Colonic mucosa (tissue), 4 donors: ENCODE data around the gene CLEC16A. TPM values are rescaled to one million over a fixed set of nuclear protein-coding genes. Genes with fewer than 3 reads are reported as not detected.

Experiments
- DNase-seq: peaks from one replicate; pipeline ENCODE4 v3.0.0-alpha.2; 2020
- H3K27ac ChIP-seq: fragments of 200-600 bp; one replicate; pipeline ENCODE4 v1.8.0; 2021
- H3K27me3 ChIP-seq: fragments of 200-600 bp; one replicate; pipeline ENCODE4 v1.8.0; 2021
- H3K36me3 ChIP-seq: fragments of 200-600 bp; one replicate; pipeline ENCODE4 v1.8.0; 2021
- H3K4me1 ChIP-seq: fragments of 200-600 bp; one replicate; pipeline ENCODE4 v1.8.0; 2021; ENCODE audit warnings: mild to moderate bottlenecking
- H3K4me3 ChIP-seq: fragments of 200-600 bp; one replicate; pipeline ENCODE4 v1.8.0; 2021
- H3K9ac ChIP-seq, 2 donors: one replicate each; pipeline ENCODE4 v1.7.0; 2013; ENCODE audit warnings: control low read depth in 2 of 2, low read depth in 2 of 2, low read length in 2 of 2
- H3K9me3 ChIP-seq: fragments of 200-600 bp; one replicate; pipeline ENCODE4 v1.8.0; 2021
- CTCF ChIP-seq: fragments of 200-600 bp; IDR thresholded peaks from one replicate; pipeline ENCODE4 v1.8.0; 2022; ENCODE audit warnings: antibody characterized with exemption, mild to moderate bottlenecking
- intact Hi-C: fragments of 100-400 bp; cut with DNase I; formaldehyde crosslinking; loops from one replicate; pipeline ENCODE4 v1.14.1; 2022
- total RNA-seq, 2 donors: library from RNA; stranded (reverse); fragmentation: NEBNext Ultra II Directional in 1 of 2; extraction: Animal tissue kit (Norgen Biotek cat#: 25700) in 1 of 2; gene quantifications; one replicate each; pipeline ENCODE4 v1.2.1, GENCODE V29; 2021
- donor health status: healthy.
- donor health status: DM: no; HTN: no; CAD: no.
- donor health status: DM: no; HTN: no; CAD: no.

Gene CLEC16A
- total RNA-seq, 2 donors from 2014 or later: 24.9 to 29.6 TPM

GRCh38 chr16:11056993-11057649, 112.8 kb downstream of the CLEC16A start:
- Histone ChIP-seq H3K4me3 (no peak overlapping the region), H3K9me3 (no peaks in the 10 kb centered on the region), H3K36me3 (no peaks in the 10 kb centered on the region), H3K27me3 (no peaks in the 10 kb centered on the region), H3K4me1 (peaks cover 2% of the 10 kb centered on the region), H3K27ac (no peak overlapping the region), H3K9ac (no peak overlapping the region)
- DNase-seq: no peak
- no peak for TF ChIP-seq CTCF
- intact Hi-C loops: no loop called here

- Histone ChIP-seq H3K9ac (no peak overlapping the region), H3K9me3 (no peaks in the 10 kb centered on the region), H3K4me1 (peaks cover 2% of the 10 kb centered on the region), H3K36me3 (no peaks in the 10 kb centered on the region), H3K27me3 (no peaks in the 10 kb centered on the region), H3K4me3 (no peak overlapping the region), H3K27ac (no peak overlapping the region)
- DNase-seq: no peak
- TF ChIP-seq CTCF: no peak
- intact Hi-C loops: no loop called here
These were observed 113.5 kb downstream of the CLEC16A start for GRCh38 chr16:11057711-11058345.

GRCh38 chr16:11058832-11059231, 114.5 kb downstream of the CLEC16A start:
- no peak overlapping the region for H3K4me3 ChIP-seq
- TF ChIP-seq CTCF: no peak
- H3K27ac ChIP-seq: no peak overlapping the region
- peaks cover 2% of the 10 kb centered on the region for H3K4me1 ChIP-seq
- no peaks in the 10 kb centered on the region for H3K27me3 ChIP-seq
- H3K9ac ChIP-seq: no peak overlapping the region
- H3K9me3 ChIP-seq: no peaks in the 10 kb centered on the region
- no peaks in the 10 kb centered on the region for H3K36me3 ChIP-seq
- intact Hi-C loops: no loop called here
- DNase-seq: no peak

- Histone ChIP-seq H3K27me3 (no peaks in the 10 kb centered on the region), H3K9ac (no peak overlapping the region), H3K36me3 (no peaks in the 10 kb centered on the region), H3K4me3 (no peak overlapping the region), H3K27ac (no peak overlapping the region), H3K4me1 (peaks cover 2% of the 10 kb centered on the region), H3K9me3 (no peaks in the 10 kb centered on the region)
- no peak for DNase-seq
- intact Hi-C loops: no loop called here
- TF ChIP-seq CTCF: no peak
These were observed 115.2 kb downstream of the CLEC16A start for GRCh38 chr16:11059588-11059987.

- Histone ChIP-seq H3K4me3 (no peak overlapping the region), H3K27ac (no peak overlapping the region), H3K27me3 (no peaks in the 10 kb centered on the region), H3K4me1 (peaks cover 2% of the 10 kb centered on the region), H3K9me3 (no peaks in the 10 kb centered on the region), H3K36me3 (no peaks in the 10 kb centered on the region), H3K9ac (no peak overlapping the region)
- DNase-seq: no peak
- TF ChIP-seq CTCF: no peak
- intact Hi-C loops: no loop called here
These were observed 116.0 kb downstream of the CLEC16A start for GRCh38 chr16:11060364-11060763.
